Measurements from ENCODE around the gene MYH15. TPM values are rescaled to one million over a fixed set of nuclear protein-coding genes. Genes with fewer than 3 reads are reported as not detected.
A peak's percentile ranks its signal among the peaks of the same experiment; 100 is the strongest.

The MYH15 gene
- polyA plus RNA-seq, 3 donors, result not detected

DNA sequence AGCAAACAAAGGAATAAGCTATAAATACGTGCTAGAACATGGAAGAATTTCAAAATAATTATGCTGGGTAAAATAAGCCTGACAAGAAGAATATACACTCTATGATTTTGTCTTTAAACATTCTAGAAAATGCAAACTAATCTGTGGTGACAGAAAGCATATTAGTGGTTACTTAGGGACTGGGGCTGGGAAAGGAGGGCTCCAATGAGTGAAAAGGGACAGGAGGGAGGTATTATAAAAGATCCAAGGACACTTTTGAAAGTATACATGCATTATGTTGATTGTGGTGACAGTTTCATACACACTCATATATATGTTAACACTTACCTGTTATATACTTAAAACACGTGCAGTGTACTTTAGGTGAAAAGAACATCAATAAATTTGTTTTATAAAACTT lies 23.0 kb downstream of the MYH15 start:
- Histone ChIP-seq H2AFZ (ENCODE audit: insufficient read depth, low read depth, low read length, poor library complexity, severe bottlenecking) (peak overlapping the region; percentile 15), H3K4me3 (replicated peaks in 1 of 3; ENCODE audit: low read depth in 2 of 3, low read length in 3 of 3) (no peak overlapping the region), H3K9me3 (replicated peaks in 1 of 2; ENCODE audit: control insufficient read depth in 1 of 2, insufficient read depth in 1 of 2, low read length in 2 of 2) (no peaks in the 10 kb centered on the region), H3K27ac (ENCODE audit: low read depth in 1 of 2, low read length in 2 of 2) (no peak overlapping the region), H3K79me2 (ENCODE audit: insufficient read depth, low read length) (no peaks in the 10 kb centered on the region), H3K4me2 (replicated peaks; ENCODE audit: extremely low read depth, low read length, poor library complexity, severe bottlenecking) (no peak overlapping the region), H4K20me1 (ENCODE audit: insufficient read depth, low read length) (no peaks in the 10 kb centered on the region), H3K4me1 (ENCODE audit: control insufficient read depth in 1 of 2, insufficient read depth in 2 of 2, low read length in 2 of 2) (no peaks in the 10 kb centered on the region), H3K9ac (ENCODE audit: insufficient read depth, low read length, poor library complexity, severe bottlenecking) (no peak overlapping the region), H3K36me3 (replicated peaks in 1 of 2; ENCODE audit: control insufficient read depth in 1 of 2, insufficient read depth in 2 of 2, low read length in 2 of 2) (no peaks in the 10 kb centered on the region), H3K27me3 (ENCODE audit: control insufficient read depth in 2 of 2, insufficient read depth in 2 of 2, low read length in 2 of 2) (no peaks in the 10 kb centered on the region)
- Mint-ChIP-seq H3K27me3 (ENCODE audit: low read depth in 3 of 3) (peaks cover 2 to 3% (median 2%) of the 10 kb centered on the region in 3 donors), H3K4me3 (no peak overlapping the region), H3K4me1 (peaks cover 2% of the 10 kb centered on the region), H3K27ac (no peak overlapping the region), H3K9me3 (no peaks in the 10 kb centered on the region), H3K36me3 (no peaks in the 10 kb centered on the region)
- intact Hi-C loops (cut with micrococcal nuclease), result no loop called here
- TF ChIP-seq, protein P1, sequence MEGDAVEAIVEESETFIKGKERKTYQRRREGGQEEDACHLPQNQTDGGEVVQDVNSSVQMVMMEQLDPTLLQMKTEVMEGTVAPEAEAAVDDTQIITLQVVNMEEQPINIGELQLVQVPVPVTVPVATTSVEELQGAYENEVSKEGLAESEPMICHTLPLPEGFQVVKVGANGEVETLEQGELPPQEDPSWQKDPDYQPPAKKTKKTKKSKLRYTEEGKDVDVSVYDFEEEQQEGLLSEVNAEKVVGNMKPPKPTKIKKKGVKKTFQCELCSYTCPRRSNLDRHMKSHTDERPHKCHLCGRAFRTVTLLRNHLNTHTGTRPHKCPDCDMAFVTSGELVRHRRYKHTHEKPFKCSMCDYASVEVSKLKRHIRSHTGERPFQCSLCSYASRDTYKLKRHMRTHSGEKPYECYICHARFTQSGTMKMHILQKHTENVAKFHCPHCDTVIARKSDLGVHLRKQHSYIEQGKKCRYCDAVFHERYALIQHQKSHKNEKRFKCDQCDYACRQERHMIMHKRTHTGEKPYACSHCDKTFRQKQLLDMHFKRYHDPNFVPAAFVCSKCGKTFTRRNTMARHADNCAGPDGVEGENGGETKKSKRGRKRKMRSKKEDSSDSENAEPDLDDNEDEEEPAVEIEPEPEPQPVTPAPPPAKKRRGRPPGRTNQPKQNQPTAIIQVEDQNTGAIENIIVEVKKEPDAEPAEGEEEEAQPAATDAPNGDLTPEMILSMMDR (IDR thresholded peaks at IDR 0.05), result no peak
- no CpG with 5 or more reads among the region's 2 CpGs for WGBS (ENCODE audit: insufficient coverage)
- no peak for DNase-seq

DNA sequence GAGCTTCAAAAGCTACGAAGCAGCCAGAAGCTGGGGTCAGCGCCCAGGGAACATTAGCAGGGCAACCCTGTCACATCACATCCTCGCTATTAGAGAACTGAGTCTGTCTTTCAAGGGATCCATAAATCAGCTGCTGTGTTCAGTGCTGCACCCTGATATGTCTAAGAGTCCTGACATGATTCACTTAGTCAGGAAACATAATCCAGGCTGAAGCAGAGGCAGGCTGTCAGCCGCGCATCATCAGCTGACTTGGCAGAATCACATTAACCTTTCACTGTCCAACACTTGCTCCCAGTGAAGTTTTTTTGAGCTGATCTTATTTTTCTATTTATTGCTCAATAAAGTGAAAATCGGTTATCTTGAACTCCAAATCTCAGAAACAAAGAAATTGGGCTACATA lies 23.5 kb downstream of the MYH15 start:
- H4K20me1 ChIP-seq (ENCODE audit: insufficient read depth, low read length), result no peaks in the 10 kb centered on the region
- no peaks in the 10 kb centered on the region for H3K79me2 ChIP-seq (ENCODE audit: insufficient read depth, low read length)
- no peak overlapping the region for H3K4me2 ChIP-seq (replicated peaks; ENCODE audit: extremely low read depth, low read length, poor library complexity, severe bottlenecking)
- H2AFZ ChIP-seq (ENCODE audit: insufficient read depth, low read depth, low read length, poor library complexity, severe bottlenecking), result peak overlapping the region; percentile 15
- intact Hi-C loops (cut with micrococcal nuclease), result no loop called here
- no peak overlapping the region for H3K4me3 ChIP-seq (replicated peaks in 1 of 3; ENCODE audit: low read depth in 2 of 3, low read length in 3 of 3)
- H3K9ac ChIP-seq (ENCODE audit: insufficient read depth, low read length, poor library complexity, severe bottlenecking), result no peak overlapping the region
- no peaks in the 10 kb centered on the region for H3K36me3 ChIP-seq (replicated peaks in 1 of 2; ENCODE audit: control insufficient read depth in 1 of 2, insufficient read depth in 2 of 2, low read length in 2 of 2)
- TF ChIP-seq, protein P1 (IDR thresholded peaks at IDR 0.05), result no peak
- H3K27me3 ChIP-seq (ENCODE audit: control insufficient read depth in 2 of 2, insufficient read depth in 2 of 2, low read length in 2 of 2), result no peaks in the 10 kb centered on the region
- peaks cover 2 to 3% (median 2%) of the 10 kb centered on the region in 3 donors for H3K27me3 Mint-ChIP-seq (ENCODE audit: low read depth in 3 of 3)
- H3K4me3 Mint-ChIP-seq, result no peak overlapping the region
- H3K9me3 ChIP-seq (replicated peaks in 1 of 2; ENCODE audit: control insufficient read depth in 1 of 2, insufficient read depth in 1 of 2, low read length in 2 of 2), result no peaks in the 10 kb centered on the region
- no peak for DNase-seq
- H3K27ac Mint-ChIP-seq, result no peak overlapping the region
- H3K27ac ChIP-seq (ENCODE audit: low read depth in 1 of 2, low read length in 2 of 2), result no peak overlapping the region
- no peaks in the 10 kb centered on the region for H3K9me3 Mint-ChIP-seq
- H3K36me3 Mint-ChIP-seq, result no peaks in the 10 kb centered on the region
- WGBS (ENCODE audit: insufficient coverage), result 22% methylated on average over 2 of the region's 6 CpGs
- H3K4me1 Mint-ChIP-seq, result peaks cover 2% of the 10 kb centered on the region
- no peaks in the 10 kb centered on the region for H3K4me1 ChIP-seq (ENCODE audit: control insufficient read depth in 1 of 2, insufficient read depth in 2 of 2, low read length in 2 of 2)

All from CD14-positive monocyte (primary cell).